ENCODE data around the gene TUFM. TPM values are rescaled to one million over a fixed set of nuclear protein-coding genes. Genes with fewer than 3 reads are reported as not detected.

Gene TUFM
- total RNA-seq, 4 donors from 2014 or later, result 63.1 to 106 (median 82.8) TPM

DNA sequence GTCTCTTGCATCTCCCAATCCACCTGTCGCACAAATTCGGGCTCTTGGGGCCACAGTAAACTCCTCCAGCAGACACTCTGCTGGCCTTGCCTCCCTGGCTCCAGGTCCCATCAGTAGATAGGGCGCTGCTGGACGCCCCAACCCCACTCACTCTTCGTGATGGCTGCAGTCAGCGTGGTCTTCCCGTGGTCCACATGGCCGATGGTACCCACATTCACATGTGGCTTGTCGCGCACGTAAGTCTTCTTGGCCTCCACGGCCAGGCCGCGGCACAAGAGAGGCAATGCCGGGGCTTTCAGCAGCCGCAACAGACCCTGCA lies 428 bp downstream of the TUFM start:
- H3K36me3 ChIP-seq, result peaks cover 26 to 44% (median 39%) of the 10 kb centered on the region in 4 donors
- no peaks in the 10 kb centered on the region for H3K9me3 ChIP-seq
- no peak for TF ChIP-seq POLR2A (IDR thresholded peaks at IDR 0.05; ENCODE audit: low read depth)
- no peak for TF ChIP-seq POLR2AphosphoS5 (IDR thresholded peaks at IDR 0.05)
- TF ChIP-seq, protein P1, sequence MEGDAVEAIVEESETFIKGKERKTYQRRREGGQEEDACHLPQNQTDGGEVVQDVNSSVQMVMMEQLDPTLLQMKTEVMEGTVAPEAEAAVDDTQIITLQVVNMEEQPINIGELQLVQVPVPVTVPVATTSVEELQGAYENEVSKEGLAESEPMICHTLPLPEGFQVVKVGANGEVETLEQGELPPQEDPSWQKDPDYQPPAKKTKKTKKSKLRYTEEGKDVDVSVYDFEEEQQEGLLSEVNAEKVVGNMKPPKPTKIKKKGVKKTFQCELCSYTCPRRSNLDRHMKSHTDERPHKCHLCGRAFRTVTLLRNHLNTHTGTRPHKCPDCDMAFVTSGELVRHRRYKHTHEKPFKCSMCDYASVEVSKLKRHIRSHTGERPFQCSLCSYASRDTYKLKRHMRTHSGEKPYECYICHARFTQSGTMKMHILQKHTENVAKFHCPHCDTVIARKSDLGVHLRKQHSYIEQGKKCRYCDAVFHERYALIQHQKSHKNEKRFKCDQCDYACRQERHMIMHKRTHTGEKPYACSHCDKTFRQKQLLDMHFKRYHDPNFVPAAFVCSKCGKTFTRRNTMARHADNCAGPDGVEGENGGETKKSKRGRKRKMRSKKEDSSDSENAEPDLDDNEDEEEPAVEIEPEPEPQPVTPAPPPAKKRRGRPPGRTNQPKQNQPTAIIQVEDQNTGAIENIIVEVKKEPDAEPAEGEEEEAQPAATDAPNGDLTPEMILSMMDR (IDR thresholded peaks at IDR 0.05), result no peak
- WGBS, result 13% methylated on average over 2 of the region's 16 CpGs
- peaks cover 20 to 35% (median 29%) of the 10 kb centered on the region in 4 donors for H3K4me1 ChIP-seq
- H3K27ac ChIP-seq (replicated peaks in 1 of 4), result peak overlapping the region; percentile 84 to 93 (median 92)
- H3K4me3 ChIP-seq, result peak overlapping the region; percentile 76 to 97 (median 87)
- intact Hi-C loops (cut with DNase I), result no loop called here
- H3K27me3 ChIP-seq, result no peaks in the 10 kb centered on the region
- DNase-seq (ENCODE audit: extremely low spot score), result no peak

DNA sequence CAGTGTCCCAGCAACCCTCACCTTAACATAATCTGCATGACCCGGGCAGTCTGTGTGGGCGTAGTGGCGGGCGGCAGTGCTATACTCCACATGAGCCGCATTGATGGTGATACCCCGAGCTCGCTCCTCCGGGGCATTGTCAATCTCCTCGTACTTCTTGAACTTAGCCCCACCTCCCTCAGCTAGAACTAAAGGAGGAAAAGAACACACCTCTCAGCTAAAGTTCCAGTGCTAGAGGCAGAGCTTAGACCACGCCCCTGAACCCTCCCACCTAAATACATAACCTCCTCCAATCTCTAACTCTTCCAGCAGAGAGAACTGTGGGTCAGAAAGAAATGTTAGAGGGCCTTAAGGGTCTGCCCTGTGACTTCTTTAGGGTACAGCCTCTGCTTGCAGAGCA lies 855 bp downstream of the TUFM start:
- TF ChIP-seq, protein P1 (IDR thresholded peaks at IDR 0.05), result no peak
- TF ChIP-seq POLR2A (IDR thresholded peaks at IDR 0.05; ENCODE audit: low read depth), result no peak
- TF ChIP-seq POLR2AphosphoS5 (IDR thresholded peaks at IDR 0.05), result no peak
- TF ChIP-seq EP300 (IDR thresholded peaks at IDR 0.05), result no peak
- Histone ChIP-seq H3K36me3 (peaks cover 26 to 45% (median 39%) of the 10 kb centered on the region in 4 donors), H3K9me3 (no peaks in the 10 kb centered on the region), H3K4me3 (peak overlapping the region; percentile 76 to 97 (median 87)), H3K27me3 (no peaks in the 10 kb centered on the region), H3K4me1 (peaks cover 20 to 35% (median 29%) of the 10 kb centered on the region in 4 donors), H3K27ac (replicated peaks in 1 of 4) (peak overlapping the region; percentile 84 to 93 (median 92))
- intact Hi-C loops (cut with DNase I), result no loop called here
- 66% methylated on average over 10 of the region's 10 CpGs for WGBS
- DNase-seq (ENCODE audit: extremely low spot score), result no peak

DNA sequence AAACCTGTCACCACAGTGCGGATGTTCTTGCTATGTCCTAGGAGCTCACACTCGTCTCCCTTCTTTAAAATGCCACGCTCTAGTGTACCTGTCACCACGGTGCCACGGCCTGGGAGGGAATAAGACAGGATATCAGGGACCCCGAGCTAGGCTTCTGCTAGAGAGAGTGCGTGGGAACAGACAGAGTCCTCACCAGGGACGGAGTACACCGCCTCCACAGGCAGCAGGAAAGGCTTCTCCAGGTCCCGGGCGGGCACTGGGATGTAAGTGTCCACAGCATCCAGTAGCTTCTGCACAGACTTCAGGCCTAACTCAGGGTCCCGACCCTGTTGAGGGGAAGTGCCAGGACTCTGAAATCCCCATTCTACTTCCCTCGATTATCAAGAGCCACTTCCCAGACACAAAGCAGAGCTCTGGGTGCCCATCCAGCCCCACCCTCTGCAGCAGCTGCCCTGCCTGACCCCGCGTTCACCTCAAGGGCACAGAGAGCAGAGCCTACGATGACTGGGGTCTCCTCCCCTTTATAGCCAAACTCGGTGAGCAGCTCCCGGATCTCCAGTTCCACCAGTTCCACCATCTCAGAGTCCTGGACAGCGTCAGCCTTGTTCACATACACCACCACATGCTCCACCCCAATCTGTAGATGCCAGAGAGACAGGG lies 1.8 kb downstream of the TUFM start:
- peaks cover 20 to 38% (median 35%) of the 10 kb centered on the region in 4 donors for H3K4me1 ChIP-seq
- no peak overlapping the region for H3K27ac ChIP-seq (replicated peaks in 1 of 4)
- intact Hi-C loops (cut with DNase I), result loop anchor here (5.0 kb wide), 1 partner anchor 98 kb away; no protein-coding TSS in a partner anchor
- peaks cover 26 to 45% (median 38%) of the 10 kb centered on the region in 4 donors for H3K36me3 ChIP-seq
- TF ChIP-seq, protein P1 (IDR thresholded peaks at IDR 0.05), result no peak
- TF ChIP-seq POLR2AphosphoS5 (IDR thresholded peaks at IDR 0.05) (no peak), POLR2A (IDR thresholded peaks at IDR 0.05; ENCODE audit: low read depth) (no peak), EP300 (IDR thresholded peaks at IDR 0.05) (no peak)
- no peaks in the 10 kb centered on the region for H3K27me3 ChIP-seq
- no peak for DNase-seq (ENCODE audit: extremely low spot score)
- H3K9me3 ChIP-seq, result no peaks in the 10 kb centered on the region
- 89% methylated on average over 19 of the region's 19 CpGs for WGBS
- H3K4me3 ChIP-seq, result no peak overlapping the region

DNA sequence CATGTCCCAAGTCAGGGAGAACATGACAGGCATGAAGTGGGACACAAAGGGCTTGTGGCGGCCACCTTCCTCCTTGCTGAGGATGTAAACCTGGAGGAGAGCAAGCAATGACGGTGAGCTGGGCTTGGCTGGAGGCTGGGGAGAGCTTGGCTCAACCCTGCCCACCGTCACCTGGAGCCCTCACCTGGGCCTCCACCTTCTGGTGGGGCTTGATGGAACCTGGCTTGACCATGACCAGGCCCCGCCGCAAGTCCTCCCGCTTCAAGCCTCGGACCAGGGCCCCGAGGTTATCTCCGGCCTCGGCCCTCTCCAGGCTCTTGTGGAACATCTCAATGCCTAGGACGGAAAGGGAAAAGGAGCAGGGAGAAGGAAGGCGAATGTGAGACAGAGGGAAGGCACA lies 2.4 kb downstream of the TUFM start:
- 94% methylated on average over 12 of the region's 12 CpGs for WGBS
- Histone ChIP-seq H3K27me3 (no peaks in the 10 kb centered on the region), H3K4me3 (no peak overlapping the region), H3K4me1 (peaks cover 20 to 41% (median 36%) of the 10 kb centered on the region in 4 donors), H3K36me3 (peaks cover 26 to 45% (median 38%) of the 10 kb centered on the region in 4 donors), H3K27ac (replicated peaks in 1 of 4) (no peak overlapping the region), H3K9me3 (no peaks in the 10 kb centered on the region)
- TF ChIP-seq EP300 (IDR thresholded peaks at IDR 0.05), result no peak
- TF ChIP-seq, protein P1 (IDR thresholded peaks at IDR 0.05), result no peak
- TF ChIP-seq POLR2AphosphoS5 (IDR thresholded peaks at IDR 0.05), result no peak
- TF ChIP-seq POLR2A (IDR thresholded peaks at IDR 0.05; ENCODE audit: low read depth), result no peak
- no peak for DNase-seq (ENCODE audit: extremely low spot score)
- intact Hi-C loops (cut with DNase I), result loop anchor here (5.0 kb wide), 1 partner anchor 99 kb away; no protein-coding TSS in a partner anchor

Measured in esophagus muscularis mucosa (tissue), 4 donors.